GM23248 (cell line): ENCODE data around the gene SLC37A1.

ENCODE experiments used
- EZH2 ChIP-seq: fragments of 200-600 bp; sonication (generic); IDR thresholded peaks from 2 replicates; pipeline ENCODE4 v1.6.1; 2018; ENCODE audit warnings: antibody characterized with exemption, mild to moderate bottlenecking; ENCODE audit not compliant: insufficient read depth, poor library complexity, severe bottlenecking
- EZH2phosphoT487 ChIP-seq: fragments of 200-600 bp; sonication (generic); IDR thresholded peaks from 2 replicates; pipeline ENCODE4 v1.6.1; 2018; ENCODE audit warnings: antibody characterized with exemption, moderate library complexity, mild to moderate bottlenecking, low read depth; ENCODE audit not compliant: insufficient read depth

- TF ChIP-seq EZH2phosphoT487, result no peak
- no peak for TF ChIP-seq EZH2
Measured at GRCh38 chr21:42583477-42584295, 70.0 kb downstream of the SLC37A1 start.
